GM18909 (cell line): ENCODE data around the gene MAN2A2.

Experiments
- ATAC-seq: cut with Tn5 transposase; IDR thresholded peaks from one replicate; pipeline ENCODE4 v1.9.1; 2021; ENCODE audit warnings: mild to moderate bottlenecking; ENCODE audit not compliant: unreplicated experiment, poor library complexity

Gene MAN2A2

DNA sequence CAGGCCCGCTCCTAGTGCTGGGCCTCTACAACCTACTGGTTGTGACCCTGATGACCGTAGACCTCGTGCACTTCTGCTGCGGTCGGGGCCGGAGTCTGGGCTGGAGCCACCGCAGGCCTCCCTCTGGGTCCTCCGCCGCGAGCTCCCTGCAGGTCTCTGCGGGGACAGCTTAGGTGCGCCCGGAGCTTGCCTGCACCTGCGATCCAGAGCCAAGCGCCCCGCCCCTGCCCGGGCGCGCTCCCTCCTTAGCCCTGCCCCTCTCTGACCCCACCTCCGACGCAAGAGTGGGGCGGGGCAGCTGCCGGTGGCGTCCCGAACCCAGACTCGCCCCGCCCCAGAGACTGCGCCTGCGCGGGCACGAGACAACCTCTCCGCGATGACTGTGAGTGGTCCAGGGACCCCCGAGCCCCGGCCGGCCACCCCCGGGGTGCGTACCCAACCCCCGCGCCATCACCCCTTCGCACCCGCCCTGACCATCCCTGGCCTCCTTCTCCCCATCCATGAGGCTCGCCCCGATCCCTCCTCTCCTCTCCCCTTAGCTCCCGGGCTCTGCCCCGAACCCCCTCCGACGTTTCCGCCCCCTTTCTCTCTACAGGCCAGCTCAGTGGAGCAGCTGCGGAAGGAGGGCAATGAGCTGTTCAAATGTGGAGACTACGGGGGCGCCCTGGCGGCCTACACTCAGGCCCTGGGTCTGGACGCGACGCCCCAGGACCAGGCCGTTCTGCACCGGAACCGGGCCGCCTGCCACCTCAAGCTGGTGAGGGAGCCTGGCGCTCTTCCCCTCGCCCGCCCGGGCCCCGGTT is 32.0 kb downstream of the MAN2A2 start, which contains the start of gene UNC45A:
TSS of gene UNC45A (plus strand) at position 337 of the 803 bp plus-strand sequence. CDS start at position 377, 40 bp downstream.
- peak; percentile 70 for ATAC-seq

DNA sequence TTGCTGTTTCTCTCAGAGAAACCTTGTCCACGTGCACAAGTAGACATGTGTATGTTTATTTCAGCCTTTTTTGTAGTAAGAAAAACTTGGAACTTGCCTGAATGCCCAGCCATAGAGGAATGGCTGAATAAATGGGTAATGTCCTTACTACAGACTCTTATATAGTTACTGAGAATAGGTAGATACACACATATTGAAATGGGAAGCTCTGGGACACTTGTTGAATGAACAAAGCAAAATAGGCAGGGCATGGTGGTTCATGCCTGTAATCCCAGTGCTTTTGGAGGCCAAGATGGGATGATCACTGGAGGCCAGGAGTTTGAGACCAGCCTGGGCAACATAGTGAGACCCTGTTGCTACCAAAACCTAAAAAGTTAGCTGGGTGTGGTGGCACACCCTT is 33.7 kb downstream of the MAN2A2 start:
- ATAC-seq = no peak

DNA sequence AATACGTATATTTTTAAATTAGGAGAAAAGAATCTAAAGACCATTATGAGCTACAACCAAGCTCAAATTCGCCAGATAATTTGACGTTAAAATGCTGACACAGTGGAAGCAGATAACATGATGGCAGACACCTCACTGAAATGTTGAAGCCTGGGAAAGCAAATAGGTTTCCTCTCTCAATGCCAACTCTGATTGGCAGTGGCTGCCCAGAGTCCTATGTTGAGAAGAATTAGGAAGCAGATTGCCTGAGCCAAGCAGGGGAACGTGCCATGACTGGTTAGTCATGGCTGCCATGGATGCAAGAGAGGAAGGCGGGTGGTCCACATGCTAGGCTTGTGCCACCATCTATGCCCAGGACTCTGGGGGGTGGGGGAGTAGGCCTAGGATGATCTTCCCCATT is 35.2 kb downstream of the MAN2A2 start:
- no peak for ATAC-seq

DNA sequence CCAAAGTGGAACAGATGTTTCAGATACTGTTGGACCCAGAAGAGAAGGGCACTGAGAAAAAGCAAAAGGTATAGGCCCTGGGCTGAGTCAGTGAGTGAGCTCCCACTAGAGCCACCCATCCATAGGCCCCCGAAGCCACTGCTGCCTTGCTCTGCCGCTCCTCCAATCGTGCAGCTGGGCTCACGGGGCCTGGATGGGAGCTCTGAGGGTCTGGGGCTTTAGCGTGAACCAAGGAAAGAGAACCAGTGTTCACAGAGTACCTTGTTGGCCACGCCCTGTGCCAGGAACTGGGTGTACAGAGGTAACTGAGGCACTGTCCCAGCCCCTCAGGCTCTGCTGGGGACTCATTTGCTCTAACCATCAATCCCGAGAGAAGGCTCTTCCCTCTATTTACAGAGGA is 36.7 kb downstream of the MAN2A2 start:
- no peak for ATAC-seq

DNA sequence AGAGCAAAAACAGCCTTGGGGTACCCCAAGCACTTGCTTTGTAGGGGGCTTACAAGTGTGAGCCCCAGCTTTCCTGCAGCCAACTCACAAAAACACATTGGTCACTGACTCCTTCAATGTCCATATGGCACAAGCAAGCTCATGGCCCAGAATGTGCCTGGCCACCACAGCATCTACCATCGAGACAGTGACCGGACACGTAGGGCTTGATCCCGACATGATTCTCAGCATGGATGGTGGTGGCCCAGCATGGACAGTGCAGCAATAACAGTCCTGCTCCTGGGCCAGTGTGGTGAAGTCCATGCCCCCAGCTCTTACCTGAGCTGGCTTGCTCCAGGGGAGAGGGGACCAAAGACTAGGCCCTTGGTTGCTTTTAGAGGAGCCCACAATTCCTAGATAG is 37.9 kb downstream of the MAN2A2 start:
- ATAC-seq = no peak

DNA sequence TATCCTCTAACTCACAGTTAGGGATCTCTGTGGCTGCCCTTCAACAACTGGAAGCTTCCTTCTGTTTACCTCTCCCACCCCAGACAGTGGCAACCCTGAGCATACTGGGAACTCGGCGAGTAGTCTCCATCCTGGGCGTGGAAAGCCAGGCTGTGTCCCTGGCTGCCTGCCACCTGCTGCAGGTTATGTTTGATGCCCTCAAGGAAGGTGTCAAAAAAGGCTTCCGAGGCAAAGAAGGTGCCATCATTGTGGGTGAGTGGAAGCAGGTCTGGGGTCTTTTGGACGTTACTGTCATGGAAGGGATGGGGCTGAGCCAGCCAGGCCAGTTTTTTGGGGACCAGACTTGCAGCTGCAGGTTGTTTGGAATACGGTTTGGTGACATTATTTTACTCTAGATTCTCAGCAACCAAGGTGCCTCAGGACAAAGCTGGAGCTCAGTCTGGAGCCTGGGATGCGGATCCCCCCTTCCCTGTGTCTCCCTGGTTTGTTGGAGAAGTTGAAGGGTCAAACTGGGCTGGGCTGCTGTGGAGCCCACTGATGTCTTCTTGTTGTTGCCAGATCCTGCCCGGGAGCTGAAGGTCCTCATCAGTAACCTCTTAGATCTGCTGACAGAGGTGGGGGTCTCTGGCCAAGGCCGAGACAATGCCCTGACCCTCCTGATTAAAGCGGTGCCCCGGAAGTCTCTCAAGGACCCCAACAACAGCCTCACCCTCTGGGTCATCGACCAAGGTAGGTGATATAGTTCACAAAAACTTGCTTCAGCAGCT is 39.4 kb downstream of the MAN2A2 start:
- ATAC-seq = no peak

DNA sequence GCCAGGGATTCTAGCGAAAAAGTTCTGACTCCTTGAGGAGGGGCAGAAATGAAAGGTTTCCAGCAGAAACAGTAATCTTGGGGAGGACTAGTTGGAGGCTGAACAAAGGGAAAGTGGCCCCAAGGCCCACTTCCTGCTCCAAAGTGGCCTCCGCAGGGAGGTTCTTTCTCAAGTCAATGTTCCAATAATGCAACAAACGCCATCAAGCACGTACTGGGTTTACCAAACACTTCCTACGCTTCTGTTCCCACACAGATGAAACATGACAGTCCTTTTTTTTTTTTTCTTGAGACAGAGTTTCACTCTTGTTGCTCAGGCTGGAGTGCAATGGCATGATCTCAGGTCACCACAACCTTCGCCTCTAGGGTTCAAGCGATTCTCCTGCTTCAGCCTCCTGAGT is 42.0 kb downstream of the MAN2A2 start:
- no peak for ATAC-seq

DNA sequence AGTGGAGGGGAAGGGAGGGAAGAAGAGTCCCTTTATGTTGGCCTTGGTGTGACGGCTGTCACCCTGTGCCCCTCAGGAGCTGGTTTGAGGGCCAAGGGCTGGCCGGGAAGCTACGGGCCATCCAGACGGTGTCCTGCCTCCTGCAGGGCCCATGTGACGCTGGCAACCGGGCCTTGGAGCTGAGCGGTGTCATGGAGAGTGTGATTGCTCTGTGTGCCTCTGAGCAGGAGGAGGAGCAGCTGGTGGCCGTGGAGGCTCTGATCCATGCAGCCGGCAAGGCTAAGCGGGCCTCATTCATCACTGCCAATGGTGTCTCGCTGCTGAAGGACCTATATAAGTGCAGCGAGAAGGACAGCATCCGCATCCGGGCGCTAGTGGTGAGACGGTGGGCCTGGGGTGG is 43.4 kb downstream of the MAN2A2 start:
- no peak for ATAC-seq

DNA sequence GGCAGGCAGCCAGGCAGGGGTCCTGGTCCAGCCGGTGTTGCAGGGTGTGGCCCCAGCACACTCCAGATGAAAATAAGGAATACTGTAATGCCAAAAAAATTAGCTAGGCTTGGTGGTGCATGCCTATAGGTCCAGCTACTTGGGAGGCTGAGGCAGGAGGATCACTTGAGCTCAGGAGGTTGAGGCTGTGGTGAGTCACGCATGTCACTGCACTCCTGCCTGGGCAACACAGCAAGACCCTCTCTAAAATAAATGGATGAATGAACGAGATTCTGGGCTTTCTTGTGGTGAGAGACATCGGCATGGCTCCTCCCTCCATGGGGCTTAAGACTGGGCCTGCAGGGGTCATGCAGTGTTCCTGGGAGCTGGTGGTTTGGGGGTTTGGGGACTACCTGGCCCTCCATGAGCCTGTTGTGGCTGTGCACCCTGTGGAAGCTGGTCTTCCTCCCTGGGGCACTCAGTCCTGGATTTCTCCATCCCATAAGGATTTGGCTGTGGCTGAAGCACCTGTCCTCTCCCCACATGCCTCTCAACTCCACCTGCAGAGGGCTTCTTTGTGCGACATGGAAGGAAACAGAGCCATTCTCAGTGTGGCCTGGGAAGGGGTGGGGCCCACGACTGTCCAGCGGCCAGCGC is 44.0 kb downstream of the MAN2A2 start:
- ATAC-seq = no peak

DNA sequence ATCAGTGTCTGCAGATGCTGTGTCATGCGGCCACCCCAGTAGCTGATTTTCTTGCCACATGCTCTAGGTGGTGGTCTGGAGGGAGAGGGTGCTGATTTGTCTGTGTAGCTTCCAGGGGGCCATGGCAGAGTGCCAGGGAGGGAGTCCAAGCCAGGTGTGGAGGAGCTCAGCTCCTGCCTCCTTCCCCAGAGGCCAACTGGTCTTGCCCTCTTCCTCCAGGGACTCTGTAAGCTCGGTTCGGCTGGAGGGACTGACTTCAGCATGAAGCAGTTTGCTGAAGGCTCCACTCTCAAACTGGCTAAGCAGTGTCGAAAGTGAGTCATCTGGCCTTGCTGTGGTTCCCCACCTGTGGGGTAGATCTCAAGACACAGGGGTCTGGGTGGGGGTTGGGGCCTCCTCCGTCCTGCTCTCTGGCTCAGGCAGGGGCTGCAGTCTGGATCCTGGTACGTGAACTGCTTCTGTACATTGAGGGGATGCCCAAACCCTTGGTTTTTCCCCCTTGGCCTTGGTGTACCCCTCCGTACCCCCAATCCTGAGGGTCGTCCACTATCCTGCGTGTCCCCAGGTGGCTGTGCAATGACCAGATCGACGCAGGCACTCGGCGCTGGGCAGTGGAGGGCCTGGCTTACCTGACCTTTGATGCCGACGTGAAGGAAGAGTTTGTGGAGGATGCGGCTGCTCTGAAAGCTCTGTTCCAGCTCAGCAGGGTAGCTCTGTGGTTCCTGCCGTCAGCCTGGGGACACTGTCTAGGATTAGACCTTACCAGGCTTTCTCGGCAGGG is 44.7 kb downstream of the MAN2A2 start:
- ATAC-seq = no peak

DNA sequence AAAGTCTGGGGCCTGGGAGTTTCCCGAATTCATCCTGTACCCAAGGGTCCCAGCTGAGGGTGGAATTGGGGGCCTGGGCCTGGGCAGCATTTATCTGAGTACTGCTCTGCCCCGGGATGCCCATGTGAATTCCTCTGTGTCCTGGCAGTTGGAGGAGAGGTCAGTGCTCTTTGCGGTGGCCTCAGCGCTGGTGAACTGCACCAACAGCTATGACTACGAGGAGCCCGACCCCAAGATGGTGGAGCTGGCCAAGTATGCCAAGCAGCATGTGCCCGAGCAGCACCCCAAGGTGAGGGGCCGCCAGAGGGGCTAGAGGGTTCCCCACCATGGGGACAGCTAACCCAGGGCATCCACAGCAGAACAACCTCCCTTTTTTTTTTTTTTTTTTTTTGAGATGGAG is 45.4 kb downstream of the MAN2A2 start:
- ATAC-seq = no peak

DNA sequence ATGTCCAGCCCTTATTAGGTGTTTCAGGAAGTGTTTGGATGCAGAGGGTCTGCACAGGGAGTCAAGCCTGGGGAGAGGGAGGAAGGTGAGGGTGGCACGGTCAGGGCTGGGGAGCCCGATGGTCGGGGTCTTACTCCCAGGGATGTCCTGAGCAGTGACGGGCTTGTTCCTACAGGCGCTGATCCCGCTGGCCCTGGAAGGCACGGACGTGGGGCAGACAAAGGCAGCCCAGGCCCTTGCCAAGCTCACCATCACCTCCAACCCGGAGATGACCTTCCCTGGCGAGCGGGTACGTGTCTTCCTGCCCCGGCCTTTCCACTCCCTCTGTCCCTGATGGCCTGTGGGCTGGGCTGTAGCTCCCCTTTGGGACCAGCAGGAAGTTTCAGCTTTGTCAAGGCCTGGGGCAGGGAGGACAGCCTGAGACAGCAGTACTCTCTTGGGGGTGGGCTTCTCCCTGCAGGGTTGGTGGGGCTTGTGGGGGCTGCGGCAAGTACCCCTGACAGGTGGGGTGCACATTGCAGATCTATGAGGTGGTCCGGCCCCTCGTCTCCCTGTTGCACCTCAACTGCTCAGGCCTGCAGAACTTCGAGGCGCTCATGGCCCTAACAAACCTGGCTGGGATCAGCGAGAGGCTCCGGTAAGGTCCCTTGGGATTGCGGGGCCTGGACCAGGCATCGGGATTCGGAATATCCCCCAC is 47.0 kb downstream of the MAN2A2 start:
- no peak for ATAC-seq

DNA sequence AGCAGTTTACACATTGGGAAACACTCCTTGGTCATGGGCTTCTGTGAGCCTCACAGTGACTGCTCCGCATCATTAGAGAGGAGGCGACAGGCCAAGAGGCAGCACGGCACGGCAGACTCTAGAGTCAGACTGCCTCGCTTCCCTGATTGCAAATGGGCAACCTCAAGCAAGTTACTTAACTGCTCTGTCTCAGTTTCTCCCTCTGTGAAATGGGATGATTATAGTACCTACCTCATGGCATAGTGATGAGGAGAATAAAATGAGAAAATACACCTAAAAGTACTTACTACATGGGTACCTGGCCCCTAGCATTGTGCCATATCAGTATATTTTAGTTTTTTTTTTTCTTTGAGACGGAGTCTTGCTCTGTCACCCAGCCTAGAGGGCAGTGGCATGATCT is 47.6 kb downstream of the MAN2A2 start:
- ATAC-seq = no peak

DNA sequence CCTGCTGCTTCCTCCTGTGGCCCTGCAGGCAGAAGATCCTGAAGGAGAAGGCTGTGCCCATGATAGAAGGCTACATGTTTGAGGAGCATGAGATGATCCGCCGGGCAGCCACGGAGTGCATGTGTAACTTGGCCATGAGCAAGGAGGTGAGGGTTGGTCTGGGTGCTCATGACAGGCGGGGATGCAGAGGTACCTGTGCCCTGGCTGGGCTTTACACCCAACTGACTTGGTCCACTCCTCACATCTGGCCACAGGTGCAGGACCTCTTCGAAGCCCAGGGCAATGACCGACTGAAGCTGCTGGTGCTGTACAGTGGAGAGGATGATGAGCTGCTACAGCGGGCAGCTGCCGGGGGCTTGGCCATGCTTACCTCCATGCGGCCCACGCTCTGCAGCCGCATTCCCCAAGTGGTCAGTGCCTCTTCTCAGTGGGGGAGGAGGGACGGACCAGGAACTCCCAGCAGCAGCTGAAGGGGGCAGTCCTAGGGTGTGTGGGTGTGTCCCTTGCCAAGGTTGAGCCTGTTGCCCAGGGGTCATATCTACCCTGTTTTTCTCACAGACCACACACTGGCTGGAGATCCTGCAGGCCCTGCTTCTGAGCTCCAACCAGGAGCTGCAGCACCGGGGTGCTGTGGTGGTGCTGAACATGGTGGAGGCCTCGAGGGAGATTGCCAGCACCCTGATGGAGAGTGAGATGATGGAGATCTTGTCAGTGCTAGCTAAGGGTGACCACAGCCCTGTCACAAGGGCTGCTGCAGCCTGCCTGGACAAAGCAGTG is 50.0 kb downstream of the MAN2A2 start:
- no peak for ATAC-seq

DNA sequence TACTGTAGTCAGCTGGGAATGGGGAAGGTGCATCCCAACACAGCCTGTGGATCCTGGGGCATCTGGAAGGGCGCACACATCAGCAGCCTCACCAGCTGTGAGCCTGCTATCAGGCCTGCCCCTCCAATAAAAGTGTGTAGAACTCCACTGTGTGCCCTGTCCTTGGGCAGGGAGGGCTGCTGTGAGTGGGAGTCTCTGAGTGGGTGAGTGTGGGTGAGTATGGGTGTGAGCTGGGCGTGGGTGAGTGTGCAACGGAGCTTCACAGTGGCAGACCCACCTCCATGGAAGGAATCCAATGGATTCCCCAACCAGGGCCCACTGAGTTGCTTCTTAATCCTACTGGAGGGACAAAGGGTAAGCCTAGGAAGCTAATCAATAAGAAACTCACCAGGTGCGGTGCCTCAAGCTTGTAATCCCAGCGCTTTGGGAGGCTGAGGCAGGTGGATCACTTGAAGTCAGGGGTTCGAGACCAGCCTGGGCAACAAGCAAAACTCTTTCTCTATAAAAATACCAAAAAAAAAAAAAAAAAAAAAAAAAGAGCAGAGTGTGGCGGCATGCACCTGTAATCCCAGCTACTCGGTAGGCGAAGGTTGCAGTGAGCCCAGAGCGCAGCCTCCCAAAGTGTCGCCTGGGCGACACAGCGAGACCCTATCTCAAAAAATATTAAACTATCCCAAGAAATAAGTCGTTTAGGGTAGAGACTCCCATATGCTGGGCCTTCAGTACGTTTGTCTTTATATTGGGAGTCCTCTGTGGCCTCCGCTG is 51.0 kb downstream of the MAN2A2 start:
- ATAC-seq = no peak

DNA sequence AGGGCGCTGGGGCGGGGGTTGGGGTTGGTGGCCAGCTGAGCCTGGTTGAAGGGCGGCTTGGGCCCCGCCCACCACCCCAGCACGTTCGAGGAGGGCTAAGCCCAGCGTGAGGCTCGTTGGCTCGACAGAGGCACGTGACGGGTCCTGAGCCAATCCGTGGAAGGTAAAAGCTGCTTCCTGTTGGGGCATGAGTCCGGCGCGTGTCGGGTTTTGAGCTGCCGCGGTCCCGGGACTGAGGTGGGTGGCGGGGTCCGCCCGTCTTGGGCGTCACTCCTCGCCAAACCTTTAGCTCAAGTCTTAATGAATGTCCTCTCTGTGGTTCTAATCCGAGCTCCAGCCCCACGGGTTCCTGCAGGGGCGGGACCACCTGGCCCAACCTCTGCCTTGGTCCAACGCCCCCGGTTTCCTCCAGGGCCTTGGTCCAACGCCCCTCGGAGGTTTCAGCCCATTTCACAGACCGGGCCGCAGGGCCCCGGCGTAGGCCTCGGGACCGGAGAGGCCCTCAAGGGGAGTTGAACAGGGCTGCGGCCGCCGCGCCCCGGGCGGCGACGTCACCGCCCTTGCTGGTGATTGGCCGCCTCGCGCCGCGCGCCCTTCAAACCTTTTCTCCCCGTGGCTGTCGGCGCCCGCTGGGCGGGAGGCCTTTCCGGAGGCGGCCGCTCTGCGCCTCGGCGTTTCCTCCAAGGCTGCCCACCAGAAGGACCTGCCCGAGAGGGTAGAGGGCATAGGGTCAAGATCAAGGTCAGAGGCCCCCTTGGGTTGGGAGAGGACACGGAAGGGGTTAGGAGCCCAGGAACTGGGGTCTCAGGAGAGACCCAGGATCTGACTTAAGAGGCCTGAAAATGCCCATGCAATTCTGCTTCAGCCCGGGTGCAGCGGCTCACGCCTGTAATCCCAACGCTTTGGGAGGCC is 51.9 kb downstream of the MAN2A2 start, which contains the start of gene RCCD1:
TSS of gene RCCD1 (plus strand) at position 173 of the 912 bp plus-strand sequence. CDS start 1,851 bp downstream, outside the sequence.
- ATAC-seq = peak; percentile 91

DNA sequence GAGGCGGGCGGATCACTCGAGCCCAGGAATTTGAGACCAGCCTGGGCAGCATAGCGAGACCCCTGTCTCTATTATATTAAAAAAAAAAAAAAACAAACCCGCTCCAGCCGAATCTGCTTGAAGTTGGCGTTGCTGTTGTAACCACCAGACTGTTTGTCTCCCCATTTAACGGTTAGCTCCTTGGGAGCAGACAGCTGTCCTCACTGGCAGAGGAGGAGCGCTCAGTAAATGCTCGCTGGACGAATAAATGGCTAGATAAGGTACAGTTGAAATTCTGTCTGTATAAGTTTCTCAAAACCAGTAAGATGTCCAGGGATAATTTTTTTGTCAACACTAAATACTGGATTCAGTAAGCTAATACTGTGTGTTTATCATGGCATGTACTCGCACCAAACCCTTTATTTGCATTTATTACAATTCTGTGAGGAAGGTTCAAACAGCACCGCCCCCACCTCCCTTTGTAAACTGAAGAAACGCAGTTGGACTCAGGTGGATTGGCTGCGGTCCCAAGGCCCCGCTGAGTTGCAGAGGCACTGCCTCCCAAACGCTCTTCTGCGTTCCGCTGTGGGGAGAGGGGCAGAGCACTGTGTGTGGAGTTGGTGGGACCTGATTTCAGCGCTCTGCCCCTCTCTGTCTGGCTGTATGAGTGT is 52.6 kb downstream of the MAN2A2 start:
- ATAC-seq = no peak
